Stimulated activated CD8-positive, alpha-beta memory T cell treated with anti-CD3 and anti-CD28 coated beads, Interleukin-4, amount 100 ng/mL, for 4 hours (primary cell): Measurements from ENCODE around the gene GALP.
"Not testable (repeated sequence)": the region's sequence is repeated elsewhere in the genome, so short reads cannot be mapped to it uniquely, and the experiment has no call there.

Experiments
- DNase-seq, 2 donors: peaks; one replicate each; pipeline ENCODE4 v3.0.0-alpha.2; 2020; ENCODE audit warnings: low read depth in 2 of 2, low spot score in 1 of 2

The GALP gene

DNA sequence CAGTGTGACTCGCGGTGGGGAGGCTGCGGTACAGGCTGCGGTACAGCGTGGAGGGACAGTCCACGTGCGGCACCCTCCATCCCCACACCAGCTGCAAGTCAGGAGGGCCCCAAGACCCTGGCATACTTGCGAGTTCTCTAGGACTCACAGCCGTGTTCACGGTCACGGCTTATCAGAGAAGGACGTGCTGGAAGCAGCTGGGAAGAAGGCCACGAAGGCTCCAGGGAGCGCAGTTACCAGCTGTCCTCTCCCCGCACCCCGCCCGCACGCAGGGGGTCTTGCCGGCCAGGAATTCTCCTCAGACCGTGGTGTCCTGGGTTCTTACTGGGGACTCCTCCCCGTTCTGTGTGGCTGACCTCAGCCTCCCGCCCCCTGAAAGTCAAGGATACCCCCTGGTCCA, 28.5 kb upstream of the GALP start:
- no peak for DNase-seq

DNA sequence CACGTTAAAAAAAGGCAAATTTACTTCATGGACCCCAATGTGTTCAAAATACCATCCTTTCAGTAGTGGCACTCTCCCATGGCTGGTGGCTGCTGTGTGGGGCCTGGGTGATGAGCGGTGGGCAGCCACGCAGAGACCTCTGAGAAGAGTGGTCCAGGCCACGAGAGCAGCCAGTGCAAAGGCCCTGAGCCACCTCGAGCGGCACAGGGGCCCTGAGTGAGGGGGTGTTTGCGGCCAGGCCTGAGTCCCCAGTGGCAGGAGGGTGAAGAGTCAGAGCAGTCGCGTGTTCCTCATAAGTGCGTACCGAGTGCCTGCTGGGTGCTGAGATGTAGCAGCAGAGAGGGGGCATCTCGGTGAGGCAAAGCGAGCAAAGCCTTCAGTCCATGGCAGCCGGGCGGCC, 27.7 kb upstream of the GALP start:
- no peak for DNase-seq

DNA sequence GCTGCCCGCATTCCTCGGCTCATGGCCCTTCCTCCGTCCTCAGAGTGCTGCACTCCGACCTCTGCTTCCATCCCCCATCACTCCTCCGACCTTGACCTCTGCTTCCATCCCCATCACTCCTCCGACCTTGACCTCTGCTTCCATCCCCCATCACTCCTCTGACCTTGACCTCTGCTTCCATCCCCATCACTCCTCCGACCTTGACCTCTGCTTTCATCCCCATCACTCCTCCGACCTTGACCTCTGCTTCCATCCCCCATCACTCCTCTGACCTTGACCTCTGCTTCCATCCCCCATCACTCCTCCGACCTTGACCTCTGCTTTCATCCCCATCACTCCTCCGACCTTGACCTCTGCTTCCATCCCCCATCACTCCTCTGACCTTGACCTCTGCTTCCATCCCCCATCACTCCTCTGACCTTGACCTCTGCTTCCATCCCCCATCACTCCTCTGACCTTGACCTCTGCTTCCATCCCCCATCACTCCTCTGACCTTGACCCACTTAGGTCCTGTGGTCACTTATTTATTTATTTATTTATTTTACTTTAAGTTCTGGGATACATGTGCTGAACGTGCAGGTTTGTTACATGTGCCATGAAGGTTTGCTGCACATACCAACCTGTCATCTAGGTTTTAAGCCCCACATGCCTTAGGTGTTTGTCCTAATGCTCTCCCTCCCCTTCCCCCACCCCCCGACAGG, 26.7 kb upstream of the GALP start:
- DNase-seq: not testable (repeated sequence)

- no peak for DNase-seq
Measured at GRCh38 chr19:56149656-56150038, 26.2 kb upstream of the GALP start.

DNA sequence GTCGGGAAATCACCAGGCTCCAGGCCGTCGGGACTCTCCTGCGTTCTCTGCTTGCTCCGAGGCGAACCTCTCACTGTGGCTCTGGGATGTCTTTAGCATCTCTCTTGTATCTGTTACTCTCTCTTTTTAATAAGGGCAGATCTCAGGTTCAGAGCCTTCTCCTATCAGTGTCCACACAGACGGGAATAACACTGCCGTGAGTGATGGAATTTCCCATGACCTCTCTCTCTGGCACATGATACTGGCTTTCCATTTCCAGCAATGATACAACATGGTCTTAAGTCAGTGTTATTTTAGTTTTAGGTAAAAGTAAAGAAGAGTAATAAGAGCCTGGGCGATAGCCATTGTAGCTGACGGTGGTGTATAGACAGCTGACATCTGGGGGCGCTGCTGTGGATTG, 25.4 kb upstream of the GALP start:
- no peak for DNase-seq

- no peak for DNase-seq
Measured at GRCh38 chr19:56152644-56153043, 23.2 kb upstream of the GALP start.

- DNase-seq: no peak
Measured at GRCh38 chr19:56153507-56153906, 22.3 kb upstream of the GALP start.

DNA sequence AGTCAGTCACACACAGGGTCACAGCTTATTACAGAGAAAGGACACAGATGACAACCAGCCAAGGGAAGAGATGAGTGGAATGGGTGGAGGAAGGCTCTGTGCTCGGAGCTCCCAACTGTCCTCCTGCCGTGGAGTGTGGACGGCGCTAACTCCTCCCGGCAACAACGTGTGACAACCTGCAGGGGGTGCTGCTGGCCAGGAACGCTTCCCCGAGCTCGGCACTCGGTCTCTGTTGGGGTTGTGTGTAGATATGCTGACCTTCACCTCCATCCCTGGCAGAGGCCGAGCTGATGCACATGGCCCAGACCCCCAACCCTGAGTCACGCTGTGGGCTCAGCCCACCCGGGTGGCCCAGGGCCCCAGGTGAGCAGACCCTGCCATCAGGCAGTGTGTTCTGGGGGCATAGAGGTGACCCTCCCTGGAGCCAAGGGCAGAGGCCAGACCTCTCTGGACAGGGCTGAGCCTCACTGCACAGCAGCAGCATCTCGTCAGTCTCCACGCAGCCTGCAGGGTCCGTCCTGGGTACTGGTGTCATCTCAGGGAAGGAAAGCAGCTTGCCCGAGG, 20.6 kb upstream of the GALP start:
- DNase-seq: no peak

- no peak for DNase-seq
Measured at GRCh38 chr19:56156768-56157167, 19.0 kb upstream of the GALP start.

DNA sequence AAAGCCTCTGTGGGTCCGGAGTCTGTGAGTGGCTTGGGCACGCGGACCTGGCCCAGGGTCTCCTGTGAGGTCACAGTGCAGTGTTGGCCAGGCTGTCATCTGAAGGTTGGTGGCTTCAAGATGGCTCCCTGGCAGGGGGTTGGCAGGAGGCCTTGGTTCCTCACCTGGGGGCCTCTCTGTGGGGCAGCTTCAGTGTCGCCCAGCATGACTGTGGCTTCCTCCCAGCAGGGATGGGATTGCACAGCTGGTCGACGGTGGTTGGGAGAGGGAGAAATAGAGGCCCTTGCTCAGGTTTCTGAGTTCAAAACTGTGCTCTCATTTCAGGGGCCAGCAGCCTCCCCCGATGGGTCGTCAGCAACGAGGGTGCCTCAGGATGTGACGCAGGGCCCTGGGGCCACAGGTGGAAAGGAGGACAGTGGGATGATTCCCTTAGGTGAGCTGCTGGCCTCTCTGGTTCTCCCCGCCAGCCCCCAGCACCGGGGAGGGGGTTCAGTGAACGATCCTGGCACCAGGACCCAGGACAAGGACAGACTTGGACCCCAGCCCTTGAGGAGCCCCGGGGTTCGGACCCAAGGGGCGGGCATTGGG, 17.5 kb upstream of the GALP start:
- DNase-seq: no peak

- DNase-seq: no peak
Measured at GRCh38 chr19:56159009-56159559, 16.7 kb upstream of the GALP start.

DNA sequence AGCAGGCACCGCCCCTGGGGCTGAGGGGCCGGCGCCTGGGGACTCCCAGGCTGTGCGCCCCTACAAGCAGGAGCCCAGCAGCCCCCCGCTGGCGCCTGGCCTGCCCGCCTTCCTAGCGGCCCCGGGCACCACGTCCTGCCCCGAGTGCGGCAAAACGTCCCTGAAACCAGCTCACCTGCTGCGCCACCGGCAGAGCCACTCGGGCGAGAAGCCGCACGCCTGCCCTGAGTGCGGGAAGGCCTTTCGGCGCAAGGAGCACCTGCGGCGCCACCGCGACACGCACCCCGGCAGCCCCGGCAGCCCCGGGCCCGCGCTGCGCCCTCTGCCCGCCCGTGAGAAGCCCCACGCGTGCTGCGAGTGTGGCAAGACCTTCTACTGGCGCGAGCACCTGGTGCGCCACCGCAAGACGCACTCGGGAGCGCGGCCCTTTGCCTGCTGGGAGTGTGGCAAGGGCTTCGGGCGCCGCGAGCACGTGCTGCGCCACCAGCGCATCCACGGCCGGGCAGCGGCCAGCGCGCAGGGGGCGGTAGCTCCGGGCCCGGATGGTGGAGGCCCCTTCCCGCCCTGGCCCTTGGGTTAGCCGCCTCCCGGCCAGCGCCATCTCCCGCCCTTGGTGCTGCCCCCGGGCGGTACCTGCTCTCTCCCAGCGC, 16.1 kb upstream of the GALP start:
- DNase-seq: no peak

- DNase-seq: no peak
Measured at GRCh38 chr19:56161534-56161933, 14.3 kb upstream of the GALP start.

DNA sequence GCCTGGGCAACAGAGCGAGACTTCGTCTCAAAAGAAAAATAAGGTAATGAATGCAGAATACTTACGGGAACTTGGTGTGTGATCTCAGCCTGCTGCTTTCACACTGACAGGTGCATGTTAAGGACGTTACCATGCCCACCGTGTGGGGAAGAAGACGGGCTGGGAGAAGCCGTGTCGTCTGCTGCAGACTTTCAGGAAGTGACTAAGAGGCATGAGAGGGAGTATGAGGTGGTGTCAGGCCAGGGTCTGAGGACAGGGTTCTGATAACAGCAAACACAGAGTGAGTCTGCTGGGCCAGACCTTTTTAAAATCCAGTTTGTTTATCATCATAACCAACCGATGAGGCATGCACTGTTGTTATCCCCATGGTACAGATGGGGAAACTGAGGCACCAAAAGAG, 13.6 kb upstream of the GALP start:
- no peak for DNase-seq

GRCh38 chr19:56163097-56163496, 12.7 kb upstream of the GALP start:
- no peak for DNase-seq

GRCh38 chr19:56167064-56167578, 8.7 kb upstream of the GALP start:
- no peak for DNase-seq

GRCh38 chr19:56170261-56170660, 5.5 kb upstream of the GALP start:
- no peak for DNase-seq

DNA sequence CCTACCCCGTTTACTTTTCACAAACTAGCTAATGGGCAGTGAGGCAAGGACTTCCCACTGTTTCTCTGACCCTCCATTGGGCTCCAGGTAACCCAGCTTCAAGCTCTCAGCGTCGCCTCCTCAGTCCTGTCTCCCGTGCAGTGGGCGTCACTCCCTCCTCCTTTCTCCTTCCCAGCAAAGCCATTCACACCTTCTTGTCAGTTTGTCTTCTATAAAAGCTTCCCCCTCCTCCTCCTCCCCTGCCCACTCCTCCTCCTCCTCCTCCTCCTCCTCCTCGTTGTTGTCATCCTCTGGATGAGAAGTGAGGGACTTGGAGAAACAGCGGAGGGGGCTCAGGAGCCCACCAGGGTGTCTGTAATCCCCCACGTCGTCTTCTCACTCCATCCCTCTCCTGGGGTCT, 1.7 kb upstream of the GALP start:
- DNase-seq: no peak

GRCh38 chr19:56174550-56174949, 1.3 kb upstream of the GALP start:
- no peak for DNase-seq

DNA sequence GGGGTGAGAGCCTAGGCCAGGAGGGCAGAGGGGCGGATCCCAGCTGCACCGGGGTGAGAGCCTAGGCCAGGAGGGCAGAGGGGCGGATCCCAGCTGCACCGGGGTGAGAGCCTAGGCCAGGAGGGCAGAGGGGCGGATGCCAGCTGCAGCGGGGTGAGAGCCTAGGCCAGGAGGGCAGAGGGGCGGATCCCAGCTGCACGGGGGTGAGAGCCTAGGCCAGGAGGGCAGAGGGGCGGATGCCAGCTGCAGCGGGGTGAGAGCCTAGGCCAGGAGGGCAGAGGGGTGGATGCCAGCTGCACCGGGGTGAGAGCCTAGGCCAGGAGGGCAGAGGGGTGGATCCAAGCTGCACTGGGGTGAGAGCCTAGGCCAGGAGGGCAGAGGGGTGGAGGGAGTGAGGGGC, 502 bp downstream of the GALP start:
- not testable (repeated sequence) for DNase-seq

- DNase-seq: no peak
Measured at GRCh38 chr19:56176881-56177280, 1.1 kb downstream of the GALP start.
